ENCODE measurements around the gene AIFM1. TPM values are rescaled to one million over a fixed set of nuclear protein-coding genes. Genes with fewer than 3 reads are reported as not detected.

The AIFM1 gene
- total RNA-seq, 6 donors from 2014 or later, result 14.1 to 29.5 (median 21.9) TPM

DNA sequence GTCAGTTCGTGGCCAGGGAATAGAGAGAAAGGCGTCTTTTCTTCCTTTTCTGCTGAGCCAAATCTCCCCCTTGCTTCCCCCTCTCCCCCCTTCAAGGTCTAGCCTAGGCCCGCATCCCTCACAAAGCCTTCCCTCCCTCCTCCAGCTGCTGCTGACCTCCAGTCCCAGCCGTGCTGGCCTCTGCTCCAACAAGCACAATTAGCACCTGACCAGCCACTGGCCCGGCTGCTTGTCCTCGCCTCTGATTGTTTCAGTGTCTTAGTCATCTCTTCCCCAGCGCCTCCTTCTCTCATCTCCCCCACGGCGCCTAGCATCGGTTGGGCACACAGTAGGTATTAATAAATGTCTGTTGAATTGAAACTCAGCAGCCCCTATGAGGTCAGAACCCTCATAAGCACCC lies 59.6 kb downstream of the AIFM1 start:
- no peak for DNase-seq
- no peaks in the 10 kb centered on the region for H3K27me3 ChIP-seq
- no peaks in the 10 kb centered on the region for H3K9me3 ChIP-seq
- no peaks in the 10 kb centered on the region for H3K36me3 ChIP-seq
- no peak for TF ChIP-seq POLR2A (IDR thresholded peaks at IDR 0.05)
- no peak for TF ChIP-seq EP300 (IDR thresholded peaks at IDR 0.05)
- no peak for TF ChIP-seq CTCF (IDR thresholded peaks at IDR 0.05)
- no peak for TF ChIP-seq POLR2AphosphoS5 (IDR thresholded peaks at IDR 0.05)
- WGBS, 2 donors, result 47 to 59% methylated on average over 6 to 10 of the region's 10 CpGs
- no peak overlapping the region for H3K4me3 ChIP-seq
- ATAC-seq (ENCODE audit: low FRiP score in 2 of 2), result no peak
- peak overlapping the region in 3 of 4 donors; percentile 11 to 56 (median 44) for H3K27ac ChIP-seq
- peaks cover 13 to 21% (median 16%) of the 10 kb centered on the region in 4 donors for H3K4me1 ChIP-seq

- Histone ChIP-seq H3K9me3 (no peaks in the 10 kb centered on the region), H3K27me3 (no peaks in the 10 kb centered on the region), H3K27ac (peak overlapping the region in 2 of 4 donors; percentile 36 to 56), H3K4me3 (no peak overlapping the region), H3K36me3 (no peaks in the 10 kb centered on the region), H3K4me1 (peaks cover 13 to 26% (median 17%) of the 10 kb centered on the region in 4 donors)
- ATAC-seq (ENCODE audit: low FRiP score in 2 of 2), result no peak
- TF ChIP-seq CTCF (IDR thresholded peaks at IDR 0.05), result no peak
- TF ChIP-seq POLR2A (IDR thresholded peaks at IDR 0.05), result no peak
- no peak for TF ChIP-seq EP300 (IDR thresholded peaks at IDR 0.05)
- TF ChIP-seq POLR2AphosphoS5 (IDR thresholded peaks at IDR 0.05), result no peak
- no peak for DNase-seq
- 71 to 83% methylated on average over 1 to 3 of the region's 3 CpGs for WGBS, 2 donors
Measured at GRCh38 chrX:130105244-130105643, 60.4 kb downstream of the AIFM1 start.

DNA sequence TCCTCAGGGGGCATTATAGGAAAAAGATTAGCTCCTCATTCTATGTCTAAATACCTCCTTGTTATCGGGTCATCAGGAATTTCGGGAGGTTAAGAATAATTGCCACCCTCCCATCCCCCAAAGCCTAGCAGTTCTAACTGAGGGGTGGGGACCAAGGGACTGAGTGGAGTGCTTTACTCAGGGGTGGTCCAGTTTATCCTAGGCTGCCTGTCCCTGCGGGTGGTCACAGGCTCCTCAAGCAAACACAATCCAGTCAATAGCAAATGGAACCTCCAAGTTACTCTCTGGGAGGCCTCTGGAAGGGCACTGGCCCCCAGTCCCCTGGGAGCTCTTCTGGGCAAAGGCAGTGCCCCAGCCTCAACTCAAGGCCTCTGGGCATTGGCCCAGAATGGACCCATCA lies 62.0 kb downstream of the AIFM1 start:
- no peak overlapping the region for H3K4me3 ChIP-seq
- DNase-seq, result no peak
- no peaks in the 10 kb centered on the region for H3K36me3 ChIP-seq
- H3K9me3 ChIP-seq, result no peaks in the 10 kb centered on the region
- TF ChIP-seq POLR2AphosphoS5 (IDR thresholded peaks at IDR 0.05), result no peak
- TF ChIP-seq CTCF (IDR thresholded peaks at IDR 0.05), result no peak
- no peak for TF ChIP-seq POLR2A (IDR thresholded peaks at IDR 0.05)
- TF ChIP-seq EP300 (IDR thresholded peaks at IDR 0.05), result no peak
- H3K4me1 ChIP-seq, result peaks cover 20 to 31% (median 26%) of the 10 kb centered on the region in 4 donors
- no peak for ATAC-seq (ENCODE audit: low FRiP score in 2 of 2)
- H3K27ac ChIP-seq, result no peak overlapping the region
- WGBS, 2 donors, result 80 to 85% methylated on average over 2 to 3 of the region's 3 CpGs
- no peaks in the 10 kb centered on the region for H3K27me3 ChIP-seq

GRCh38 chrX:130100180-130100579 lies 65.5 kb downstream of the AIFM1 start:
- Histone ChIP-seq H3K36me3 (no peaks in the 10 kb centered on the region), H3K27me3 (no peaks in the 10 kb centered on the region), H3K4me1 (peaks cover 22 to 39% (median 26%) of the 10 kb centered on the region in 4 donors), H3K9me3 (no peaks in the 10 kb centered on the region), H3K4me3 (no peak overlapping the region), H3K27ac (peak overlapping the region in 2 of 4 donors; percentile 65 to 75)
- WGBS, 2 donors, result 62% methylated on average over 5 of the region's 5 CpGs; no CpG with 5 or more reads in 1 of the 2 donors
- peak in 1 of 2 donors; percentile 95 for ATAC-seq (ENCODE audit: low FRiP score in 2 of 2)
- TF ChIP-seq EP300 (IDR thresholded peaks at IDR 0.05) (no peak), POLR2A (IDR thresholded peaks at IDR 0.05) (no peak), CTCF (IDR thresholded peaks at IDR 0.05) (no peak), POLR2AphosphoS5 (IDR thresholded peaks at IDR 0.05) (no peak)
- DNase-seq, result peak in 1 of 2 donors; percentile 58

GRCh38 chrX:130098210-130098552 lies 67.5 kb downstream of the AIFM1 start:
- Histone ChIP-seq H3K27ac (peak overlapping the region; percentile 35 to 75 (median 62)), H3K4me1 (peaks cover 15 to 30% (median 22%) of the 10 kb centered on the region in 4 donors), H3K36me3 (no peaks in the 10 kb centered on the region), H3K27me3 (no peaks in the 10 kb centered on the region), H3K9me3 (no peaks in the 10 kb centered on the region), H3K4me3 (no peak overlapping the region)
- no peak for TF ChIP-seq CTCF (IDR thresholded peaks at IDR 0.05)
- TF ChIP-seq POLR2AphosphoS5 (IDR thresholded peaks at IDR 0.05), result no peak
- no peak for TF ChIP-seq EP300 (IDR thresholded peaks at IDR 0.05)
- no peak for TF ChIP-seq POLR2A (IDR thresholded peaks at IDR 0.05)
- no peak for DNase-seq
- ATAC-seq (ENCODE audit: low FRiP score in 2 of 2), result no peak
- 21 to 47% methylated on average over 5 of the region's 5 CpGs for WGBS, 2 donors

All from upper lobe of left lung (tissue), 6 donors.